A673 (cell line): ENCODE results near the gene CXCR5.

Experiments
- EZH2 ChIP-seq: fragments of 200-600 bp; sonication (generic); IDR thresholded peaks from 2 replicates; pipeline ENCODE4 v1.6.1; 2017; ENCODE audit warnings: borderline replicate concordance, low read depth, mild to moderate bottlenecking, mixed read lengths, antibody characterized with exemption, low read length; ENCODE audit not compliant: poor library complexity, severe bottlenecking
- TF ChIP-seq, protein P1 (sequence below): fragments of 300-800, 200-600 bp; sonication (generic); conservative IDR thresholded peaks from 2 replicates; pipeline ENCODE4 v1.5.1; 2017; ENCODE audit warnings: low read depth, mild to moderate bottlenecking, antibody characterized with exemption, low read length, moderate library complexity, mixed read lengths

DNA sequence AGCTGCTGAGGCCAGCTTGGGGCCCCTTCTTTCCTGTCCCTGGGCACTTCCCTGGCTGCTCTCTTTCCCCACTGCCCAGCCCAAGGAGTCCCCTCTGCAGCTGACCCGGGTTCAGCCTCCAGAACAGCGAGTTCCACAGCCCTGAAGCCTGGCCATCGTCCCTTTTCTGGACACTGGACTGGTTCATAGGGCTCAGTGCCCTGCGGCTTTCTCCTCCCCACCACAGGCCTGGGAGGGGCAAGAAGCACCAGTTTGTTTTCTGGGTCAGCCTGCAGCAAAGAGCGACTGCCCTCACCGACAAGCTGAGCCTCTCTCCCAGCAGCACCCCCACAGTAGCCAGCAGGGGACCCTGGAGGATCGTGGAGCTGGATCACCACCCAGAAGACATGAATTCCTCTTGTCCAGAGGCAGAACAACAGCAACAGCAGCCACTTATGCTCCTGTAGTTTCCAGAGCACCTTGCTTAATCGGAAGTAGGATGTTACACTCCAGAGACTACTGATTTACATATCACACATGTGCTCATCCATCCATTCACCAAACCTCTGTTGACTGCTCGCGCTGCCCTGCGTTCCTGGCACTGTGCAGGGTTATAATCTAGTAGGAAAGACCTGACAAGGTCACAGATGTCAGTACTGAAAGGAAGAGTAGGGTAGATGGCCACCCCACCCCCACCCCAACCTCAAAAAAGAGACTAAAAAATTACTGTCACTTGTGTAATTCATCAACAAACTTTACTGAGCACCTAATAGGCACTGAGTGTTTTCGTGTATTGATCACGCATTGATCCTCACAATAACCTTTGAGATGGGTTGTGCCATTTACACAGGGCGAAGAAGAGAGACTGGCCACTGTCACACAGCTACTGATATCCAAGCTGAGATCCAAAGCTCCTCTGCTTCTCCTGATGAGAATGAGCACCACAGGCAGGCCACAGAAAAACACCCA, 13.0 kb upstream of the CXCR5 start:
- TF ChIP-seq, protein P1, sequence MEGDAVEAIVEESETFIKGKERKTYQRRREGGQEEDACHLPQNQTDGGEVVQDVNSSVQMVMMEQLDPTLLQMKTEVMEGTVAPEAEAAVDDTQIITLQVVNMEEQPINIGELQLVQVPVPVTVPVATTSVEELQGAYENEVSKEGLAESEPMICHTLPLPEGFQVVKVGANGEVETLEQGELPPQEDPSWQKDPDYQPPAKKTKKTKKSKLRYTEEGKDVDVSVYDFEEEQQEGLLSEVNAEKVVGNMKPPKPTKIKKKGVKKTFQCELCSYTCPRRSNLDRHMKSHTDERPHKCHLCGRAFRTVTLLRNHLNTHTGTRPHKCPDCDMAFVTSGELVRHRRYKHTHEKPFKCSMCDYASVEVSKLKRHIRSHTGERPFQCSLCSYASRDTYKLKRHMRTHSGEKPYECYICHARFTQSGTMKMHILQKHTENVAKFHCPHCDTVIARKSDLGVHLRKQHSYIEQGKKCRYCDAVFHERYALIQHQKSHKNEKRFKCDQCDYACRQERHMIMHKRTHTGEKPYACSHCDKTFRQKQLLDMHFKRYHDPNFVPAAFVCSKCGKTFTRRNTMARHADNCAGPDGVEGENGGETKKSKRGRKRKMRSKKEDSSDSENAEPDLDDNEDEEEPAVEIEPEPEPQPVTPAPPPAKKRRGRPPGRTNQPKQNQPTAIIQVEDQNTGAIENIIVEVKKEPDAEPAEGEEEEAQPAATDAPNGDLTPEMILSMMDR: no peak
- no peak for TF ChIP-seq EZH2
